Measurements from ENCODE around the gene GOSR1.

GRCh38 chr17:30571921-30572320 is 94.7 kb downstream of the GOSR1 start:
- no peak for TF ChIP-seq POLR2A (IDR thresholded peaks at IDR 0.05)
- no peak for TF ChIP-seq CTCF (IDR thresholded peaks at IDR 0.05)
